Inferior parietal cortex (tissue), 1 donor: ENCODE measurements around the gene MAD2L1BP.

Experiments used
- DNase-seq: peaks from one replicate; pipeline ENCODE4 v3.0.0-alpha.2; 2016; ENCODE audit errors: extremely low spot score

Gene MAD2L1BP

GRCh38 chr6:43666196-43666920 is 30.7 kb downstream of the MAD2L1BP start:
- DNase-seq: no peak

- peak; percentile 87 for DNase-seq
Measured at GRCh38 chr6:43667245-43668150, 31.9 kb downstream of the MAD2L1BP start.

GRCh38 chr6:43668151-43669028 is 32.8 kb downstream of the MAD2L1BP start:
- DNase-seq: peak; percentile 35

GRCh38 chr6:43669050-43669921 is 33.6 kb downstream of the MAD2L1BP start:
- peak; percentile 27 for DNase-seq

- no peak for DNase-seq
Measured at GRCh38 chr6:43669922-43670622, 34.4 kb downstream of the MAD2L1BP start.

- DNase-seq: no peak
Measured at GRCh38 chr6:43670623-43670986, 35.0 kb downstream of the MAD2L1BP start.

- no peak for DNase-seq
Measured at GRCh38 chr6:43671011-43671800, 35.6 kb downstream of the MAD2L1BP start.

- no peak for DNase-seq
Measured at GRCh38 chr6:43671801-43672690, 36.4 kb downstream of the MAD2L1BP start.

GRCh38 chr6:43673444-43674084 is 37.9 kb downstream of the MAD2L1BP start:
- peak; percentile 20 for DNase-seq

- DNase-seq: no peak
Measured at GRCh38 chr6:43674291-43674690, 38.7 kb downstream of the MAD2L1BP start.

GRCh38 chr6:43674921-43675320 is 39.3 kb downstream of the MAD2L1BP start:
- no peak for DNase-seq

- DNase-seq: no peak
Measured at GRCh38 chr6:43676962-43677606, 41.4 kb downstream of the MAD2L1BP start.

GRCh38 chr6:43677759-43678158 is 42.1 kb downstream of the MAD2L1BP start:
- DNase-seq: no peak

- no peak for DNase-seq
Measured at GRCh38 chr6:43678341-43678740, 42.7 kb downstream of the MAD2L1BP start.

GRCh38 chr6:43679057-43679456 is 43.4 kb downstream of the MAD2L1BP start:
- no peak for DNase-seq

GRCh38 chr6:43680308-43681200 is 44.9 kb downstream of the MAD2L1BP start:
- DNase-seq: no peak
